GM23338 (cell line): ENCODE results near the gene ZNF337. TPM values are rescaled to one million over a fixed set of nuclear protein-coding genes. Genes with fewer than 3 reads are reported as not detected.

Source experiments
- ATAC-seq: fragments of 200-7000 bp; cut with Tn5 transposase; 3 replicates; pipeline ENCODE4 v1.9.1; 2020
- DNase-seq: peaks from one replicate; pipeline ENCODE4 v3.0.0-alpha.2; 2015; ENCODE audit warnings: low spot score
- H2AFZ ChIP-seq: fragments of 200-600 bp; sonication (generic); 2 replicates; pipeline ENCODE4 v1.8.0; 2016; ENCODE audit warnings: antibody characterized with exemption, mild to moderate bottlenecking, moderate library complexity
- H3F3A ChIP-seq: fragments of 200-600 bp; sonication (generic); replicated peaks from 2 replicates; pipeline ENCODE4 v1.8.0; 2017; ENCODE audit warnings: antibody characterized with exemption, mixed run types, low read depth
- H3K27ac ChIP-seq: fragments of 200-600 bp; sonication (generic); 2 replicates; pipeline ENCODE4 v1.6.1; 2016; ENCODE audit warnings: low read depth
- H3K27me3 ChIP-seq: fragments of 200-600 bp; sonication (generic); 2 replicates; pipeline ENCODE4 v1.8.0; 2016; ENCODE audit warnings: mild to moderate bottlenecking, mixed run types, moderate library complexity; ENCODE audit not compliant: insufficient read depth
- H3K36me3 ChIP-seq: fragments of 200-600 bp; sonication (generic); 2 replicates; pipeline ENCODE4 v1.8.0; 2016; ENCODE audit warnings: mild to moderate bottlenecking; ENCODE audit not compliant: insufficient read depth
- H3K4me1 ChIP-seq: fragments of 200-600 bp; sonication (generic); 2 replicates; pipeline ENCODE4 v1.8.0; 2016; ENCODE audit warnings: mild to moderate bottlenecking, moderate library complexity; ENCODE audit not compliant: insufficient read depth
- H3K4me2 ChIP-seq: fragments of 200-600 bp; sonication (generic); 2 replicates; pipeline ENCODE4 v1.7.1; 2017; ENCODE audit warnings: mixed run types
- H3K4me3 ChIP-seq: fragments of 200-600 bp; sonication (generic); 2 replicates; pipeline ENCODE4 v1.6.1; 2016; ENCODE audit warnings: mixed run types
- H3K79me2 ChIP-seq: fragments of 200-600 bp; sonication (generic); replicated peaks from 2 replicates; pipeline ENCODE4 v1.8.0; 2017; ENCODE audit warnings: mild to moderate bottlenecking; ENCODE audit not compliant: insufficient read depth
- H3K9me2 ChIP-seq: fragments of 200-600 bp; sonication (generic); 2 replicates; pipeline ENCODE4 v1.8.0; 2017; ENCODE audit not compliant: insufficient read depth
- H4K20me1 ChIP-seq: fragments of 200-600 bp; sonication (generic); replicated peaks from 2 replicates; pipeline ENCODE4 v1.8.0; 2017; ENCODE audit warnings: mild to moderate bottlenecking; ENCODE audit not compliant: insufficient read depth
- H3K27ac Mint-ChIP-seq: 2 replicates; pipeline ENCODE4 v1.8.0; 2020; ENCODE audit warnings: inconsistent platforms, mild to moderate bottlenecking, moderate library complexity, mixed read lengths
- H3K27me3 Mint-ChIP-seq: 3 replicates; pipeline ENCODE4 v1.8.0; 2022; ENCODE audit warnings: low read depth, mild to moderate bottlenecking, moderate library complexity, mixed read lengths, inconsistent platforms; ENCODE audit not compliant: insufficient read depth, poor library complexity
- H3K36me3 Mint-ChIP-seq: 3 replicates; pipeline ENCODE4 v1.8.0; 2021; ENCODE audit warnings: low read depth, mild to moderate bottlenecking, inconsistent platforms, moderate library complexity, mixed read lengths
- H3K4me1 Mint-ChIP-seq: 3 replicates; pipeline ENCODE4 v1.8.0; 2020; ENCODE audit warnings: mild to moderate bottlenecking, inconsistent platforms, mixed read lengths
- H3K4me3 Mint-ChIP-seq: 3 replicates; pipeline ENCODE4 v1.8.0; 2021; ENCODE audit warnings: moderate library complexity, mild to moderate bottlenecking, inconsistent platforms, mixed read lengths
- H3K9me3 Mint-ChIP-seq: 3 replicates; pipeline ENCODE4 v1.8.0; 2020; ENCODE audit warnings: moderate library complexity, mild to moderate bottlenecking, inconsistent platforms, mixed read lengths
- CREB1 ChIP-seq: fragments of 250-450 bp; sonication (Bioruptor Pico); IDR thresholded peaks from 2 replicates; pipeline ENCODE4 v1.5.0; 2020; ENCODE audit warnings: low read depth, mild to moderate bottlenecking, moderate library complexity
- CTCF ChIP-seq, 2 experiments: fragments of 200-600 bp in 1 of 2; sonication (generic) in 1 of 2; conservative IDR thresholded peaks; 2 replicates each; pipeline versions ENCODE4 v1.5.1 to v1.6.1; 2016 to 2017; ENCODE audit warnings: antibody characterized with exemption in 2 of 2, low read depth in 2 of 2, mild to moderate bottlenecking in 2 of 2, moderate library complexity in 1 of 2
- ETS1 ChIP-seq: IDR thresholded peaks from 2 replicates; pipeline ENCODE4 v1.6.1; 2016; ENCODE audit warnings: antibody characterized with exemption
- EZH2 ChIP-seq: fragments of 200-600 bp; sonication (generic); IDR thresholded peaks from one replicate; pipeline ENCODE4 v1.8.0; 2017; ENCODE audit warnings: antibody characterized with exemption, mild to moderate bottlenecking, low read depth; ENCODE audit not compliant: unreplicated experiment
- EZH2phosphoT487 ChIP-seq: fragments of 200-600 bp; sonication (generic); IDR thresholded peaks from one replicate; pipeline ENCODE4 v1.8.1; 2018; ENCODE audit warnings: antibody characterized with exemption; ENCODE audit not compliant: unreplicated experiment
- JUNB ChIP-seq: IDR thresholded peaks from one replicate; pipeline ENCODE4 v1.6.1; 2016; ENCODE audit warnings: antibody characterized with exemption; ENCODE audit not compliant: unreplicated experiment
- NANOG ChIP-seq: IDR thresholded peaks from 2 replicates; pipeline ENCODE4 v1.6.1; 2016; ENCODE audit warnings: antibody characterized with exemption, borderline replicate concordance
- POLR2AphosphoS5 ChIP-seq: IDR thresholded peaks from 2 replicates; pipeline ENCODE4 v1.6.1; 2016; ENCODE audit warnings: antibody characterized with exemption, low read depth
- REST ChIP-seq: IDR thresholded peaks from one replicate; pipeline ENCODE4 v1.6.1; 2018; ENCODE audit warnings: antibody characterized with exemption; ENCODE audit not compliant: unreplicated experiment
- STAT1 ChIP-seq: IDR thresholded peaks from one replicate; pipeline ENCODE4 v1.6.1; 2016; ENCODE audit warnings: antibody characterized with exemption; ENCODE audit not compliant: unreplicated experiment
- ZNF114 ChIP-seq: fragments of 250-450 bp; sonication (Bioruptor Pico); IDR thresholded peaks from 2 replicates; pipeline ENCODE4 v1.5.0; 2020; ENCODE audit warnings: mild to moderate bottlenecking, moderate library complexity
- ZNF331 ChIP-seq: fragments of 250-450 bp; sonication (Bioruptor Pico); IDR thresholded peaks from 2 replicates; pipeline ENCODE4 v1.5.0; 2020; ENCODE audit warnings: low read depth, mild to moderate bottlenecking, moderate library complexity
- ZNF462 ChIP-seq: fragments of 250-450 bp; sonication (Bioruptor Pico); IDR thresholded peaks from 2 replicates; pipeline ENCODE4 v1.5.0; 2020; ENCODE audit warnings: mild to moderate bottlenecking, moderate library complexity
- polyA plus RNA-seq: library from polyadenylated mRNA; unstranded; fragments of >200 nt; fragmentation: Nextera tagmentation; extraction: Ambion mirVana; gene quantifications from 2 replicates; pipeline ENCODE4 v1.2.1, GENCODE V29; 2016
- total RNA-seq: library from RNA; depleted of rRNA; stranded (reverse); fragments of >200 nt; shearing (Covaris generic); gene quantifications from 2 replicates; pipeline ENCODE4 v1.2.3, GENCODE V29; 2014

The ZNF337 gene
- total and polyA plus RNA-seq, 2 experiments from 2014 or later: 2.1 to 6.3 TPM

GRCh38 chr20:25632940-25633790 is 63.5 kb downstream of the ZNF337 start:
- Histone ChIP-seq H3K27ac (no peak overlapping the region), H3K36me3 (peaks cover 20% of the 10 kb centered on the region; the same call in 1 of the 2 replicates), H3K4me3 (no peak overlapping the region), H3K4me2 (no peak overlapping the region), H3F3A (no peaks in the 10 kb centered on the region), H3K4me1 (no peaks in the 10 kb centered on the region), H3K79me2 (0 out of 2 replicates have a peak, but pooled peaks cover 3% of the 10 kb centered on the region), H4K20me1 (no peaks in the 10 kb centered on the region), H3K27me3 (no peaks in the 10 kb centered on the region), H2AFZ (no peak overlapping the region), H3K9me2 (no peaks in the 10 kb centered on the region)
- no peak overlapping the region for H3K4me3 Mint-ChIP-seq
- peaks cover 34% of the 10 kb centered on the region for H3K9me3 Mint-ChIP-seq
- H3K4me1 Mint-ChIP-seq: no peaks in the 10 kb centered on the region
- H3K36me3 Mint-ChIP-seq: peaks cover 55% of the 10 kb centered on the region
- TF ChIP-seq JUNB (no peak), ZNF331 (CRISPR knock-in tag) (no peak), NANOG (no peak), CREB1 (CRISPR knock-in tag) (no peak), REST (no peak), POLR2AphosphoS5 (no peak), ZNF114 (CRISPR knock-in tag) (no peak), STAT1 (no peak), ETS1 (no peak), EZH2phosphoT487 (no peak), EZH2 (no peak), ZNF462 (no peak), CTCF (conservative IDR thresholded peaks at IDR 0.05; ENCODE audit: low read depth in 2 of 2) (no peak)
- ATAC-seq (no peak), DNase-seq (no peak)
- H3K27ac Mint-ChIP-seq: no peak overlapping the region
- H3K27me3 Mint-ChIP-seq: peaks cover 2% of the 10 kb centered on the region
